ENCODE data around the gene DNAJC13.
"Not testable (repeated sequence)": the region's sequence is repeated elsewhere in the genome, so short reads cannot be mapped to it uniquely, and the experiment has no call there.

DNAJC13 gene

GRCh38 chr3:132553826-132554225 lies 136.5 kb downstream of the DNAJC13 start:
- no peak for DNase-seq (ENCODE audit: insufficient read length, low spot score)

GRCh38 chr3:132554437-132554836 lies 137.1 kb downstream of the DNAJC13 start:
- no peak for DNase-seq (ENCODE audit: insufficient read length, low spot score)
- no peak for TF ChIP-seq CTCF (IDR thresholded peaks at IDR 0.05; ENCODE audit: insufficient read depth, missing control alignments)
- no peak for FAIRE-seq

More at GRCh38 chr3:132553826-132554225, 136.5 kb downstream of the DNAJC13 start:
- no peak for TF ChIP-seq CTCF (IDR thresholded peaks at IDR 0.05; ENCODE audit: insufficient read depth, missing control alignments)
- no peak for FAIRE-seq

GRCh38 chr3:132555306-132556035 lies 138.2 kb downstream of the DNAJC13 start:
- TF ChIP-seq CTCF (IDR thresholded peaks at IDR 0.05; ENCODE audit: insufficient read depth, missing control alignments) = no peak
- DNase-seq (ENCODE audit: insufficient read length, low spot score) (no peak), FAIRE-seq (no peak)

GRCh38 chr3:132556036-132556386 lies 138.7 kb downstream of the DNAJC13 start:
- not testable (repeated sequence) for FAIRE-seq; DNase-seq (ENCODE audit: insufficient read length, low spot score)

- no peak for TF ChIP-seq CTCF (IDR thresholded peaks at IDR 0.05; ENCODE audit: insufficient read depth, missing control alignments)
- FAIRE-seq = no peak
- no peak for DNase-seq (ENCODE audit: insufficient read length, low spot score)
These were observed 139.3 kb downstream of the DNAJC13 start for GRCh38 chr3:132556508-132557159.

GRCh38 chr3:132561003-132561402 lies 143.7 kb downstream of the DNAJC13 start:
- TF ChIP-seq CTCF (IDR thresholded peaks at IDR 0.05; ENCODE audit: insufficient read depth, missing control alignments) = no peak
- FAIRE-seq = no peak

GRCh38 chr3:132563420-132564069 lies 146.2 kb downstream of the DNAJC13 start:
- no peak for DNase-seq (ENCODE audit: insufficient read length, low spot score)
- no peak for FAIRE-seq
- no peak for TF ChIP-seq CTCF (IDR thresholded peaks at IDR 0.05; ENCODE audit: insufficient read depth, missing control alignments)

More at GRCh38 chr3:132561003-132561402, 143.7 kb downstream of the DNAJC13 start:
- no peak for DNase-seq (ENCODE audit: insufficient read length, low spot score)

Measured in D721Med (cell line).